ENCODE results near the gene HDAC10.

The HDAC10 gene

DNA sequence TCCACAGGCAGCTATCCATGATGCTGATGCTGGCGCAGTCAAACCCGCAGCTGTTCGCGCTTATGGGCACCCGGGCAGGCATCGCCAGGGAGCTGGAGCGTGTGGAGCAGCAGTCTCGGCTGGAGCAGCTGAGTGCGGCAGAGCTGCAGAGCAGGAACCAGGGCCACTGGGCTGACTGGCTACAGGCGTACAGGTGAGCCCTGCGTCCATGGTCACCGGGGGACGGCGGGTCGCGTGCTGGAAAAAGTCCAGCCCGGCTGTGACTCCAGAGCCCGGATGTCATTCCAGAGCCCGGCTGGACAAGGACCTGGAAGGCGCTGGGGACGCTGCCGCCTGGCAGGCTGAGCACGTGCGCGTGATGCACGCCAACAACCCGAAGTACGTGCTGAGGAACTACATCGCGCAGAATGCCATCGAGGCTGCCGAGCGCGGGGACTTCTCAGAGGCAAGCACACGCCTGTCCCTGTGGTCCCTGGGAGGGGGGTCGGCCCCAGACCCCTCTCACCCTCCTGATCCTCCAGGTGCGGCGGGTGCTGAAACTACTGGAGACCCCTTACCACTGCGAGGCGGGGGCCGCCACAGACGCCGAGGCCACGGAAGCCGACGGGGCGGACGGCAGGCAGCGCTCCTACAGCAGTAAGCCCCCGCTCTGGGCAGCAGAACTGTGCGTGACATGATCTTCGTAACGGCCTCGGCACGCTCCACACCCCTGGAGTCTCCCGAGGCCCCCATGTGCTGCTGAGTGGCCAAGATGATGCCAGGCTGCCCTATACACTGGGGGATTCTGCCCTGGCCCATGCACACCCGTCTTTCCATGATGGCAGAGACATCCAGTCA is 34.2 kb downstream of the HDAC10 start:
- DNase-seq (ENCODE audit: low read depth, low spot score), result no peak
- Histone ChIP-seq H3K36me3 (ENCODE audit: insufficient read depth, low read length) (peaks cover 62% of the 10 kb centered on the region), H3K9me3 (ENCODE audit: low read depth, low read length) (no peaks in the 10 kb centered on the region), H3K27ac (no peak overlapping the region), H3K9ac (ENCODE audit: insufficient read length) (no peak overlapping the region), H3K4me3 (no peak overlapping the region)
- TF ChIP-seq POLR2AphosphoS5 (IDR thresholded peaks at IDR 0.05; ENCODE audit: borderline replicate concordance, low read depth, low read length) (no peak), EZH2 (IDR thresholded peaks at IDR 0.05) (no peak), FOXP2 (optimal IDR thresholded peaks at IDR 0.05; ENCODE audit: control extremely low read depth, extremely low read length, insufficient read depth) (no peak)

GRCh38 chr22:50216055-50216683 is 34.9 kb downstream of the HDAC10 start:
- Histone ChIP-seq H3K27ac (no peak overlapping the region), H3K9me3 (ENCODE audit: low read depth, low read length) (no peaks in the 10 kb centered on the region), H3K9ac (ENCODE audit: insufficient read length) (no peak overlapping the region), H3K4me3 (no peak overlapping the region), H3K36me3 (ENCODE audit: insufficient read depth, low read length) (peaks cover 65% of the 10 kb centered on the region)
- no peak for DNase-seq (ENCODE audit: low read depth, low spot score)
- TF ChIP-seq FOXP2 (optimal IDR thresholded peaks at IDR 0.05; ENCODE audit: control extremely low read depth, extremely low read length, insufficient read depth), result no peak
- no peak; the same call in 1 of the 2 replicates for TF ChIP-seq POLR2AphosphoS5 (IDR thresholded peaks at IDR 0.05; ENCODE audit: borderline replicate concordance, low read depth, low read length)
- no peak for TF ChIP-seq EZH2 (IDR thresholded peaks at IDR 0.05)

DNA sequence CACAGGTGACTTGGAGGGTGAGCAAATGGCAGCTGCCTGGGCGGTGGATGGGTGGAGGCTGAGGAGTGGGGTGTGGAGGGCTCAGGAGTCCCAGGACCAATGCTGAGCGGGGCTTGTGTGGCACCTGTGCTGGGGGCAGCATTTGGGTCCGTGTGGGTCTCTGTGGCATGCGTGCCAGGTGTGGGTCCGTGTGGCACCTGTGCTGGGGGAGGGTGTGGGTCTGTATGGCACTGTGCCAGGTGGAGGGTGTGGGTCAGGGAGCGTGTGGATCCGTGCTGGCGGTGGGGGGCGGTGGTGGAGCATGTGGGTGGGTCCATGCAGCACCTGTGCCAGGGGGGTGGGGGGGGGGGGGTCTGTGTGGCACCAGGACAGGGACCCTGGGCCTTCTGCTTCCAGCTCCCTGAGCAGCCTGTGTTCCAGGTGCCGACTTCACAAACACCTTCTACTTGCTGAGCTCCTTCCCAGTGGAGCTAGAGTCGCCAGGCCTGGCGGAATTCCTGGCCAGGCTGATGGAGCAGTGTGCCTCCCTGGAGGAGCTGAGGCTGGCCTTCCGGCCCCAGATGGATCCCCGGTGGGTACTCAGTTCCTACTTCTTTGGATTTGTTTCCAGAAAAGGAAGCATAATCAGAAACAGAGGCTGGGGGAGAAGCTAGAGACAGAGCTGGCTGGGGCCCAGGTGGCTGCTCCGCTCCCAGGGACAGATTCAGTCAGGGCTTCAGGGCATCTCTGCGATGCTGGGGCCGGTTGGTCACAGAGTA is 35.6 kb downstream of the HDAC10 start:
- no peak for DNase-seq (ENCODE audit: low read depth, low spot score)
- H3K36me3 ChIP-seq (ENCODE audit: insufficient read depth, low read length), result peaks cover 67% of the 10 kb centered on the region

DNA sequence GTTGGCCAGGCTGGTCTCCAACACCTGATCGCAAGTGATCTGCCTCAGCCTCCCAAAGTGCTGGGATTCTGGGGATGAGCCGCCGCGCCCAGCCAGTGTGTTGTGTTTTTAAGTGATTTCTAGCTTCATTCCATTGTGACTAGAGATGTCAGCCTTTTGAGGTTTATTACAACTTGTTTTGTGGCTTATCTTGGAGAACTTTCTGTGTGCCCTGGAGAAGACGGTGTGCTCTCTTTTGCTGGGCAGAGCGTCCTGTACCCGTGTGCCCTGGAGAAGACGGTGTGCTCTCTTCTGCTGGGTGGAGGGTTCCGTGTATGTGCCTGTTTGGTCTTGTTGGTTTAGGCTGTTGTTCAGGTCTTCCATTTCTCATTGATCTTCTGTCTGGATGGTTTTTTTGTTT is 37.8 kb downstream of the HDAC10 start:
- H3K9ac ChIP-seq (ENCODE audit: insufficient read length), result no peak overlapping the region

More for the DNA sequence above, 35.6 kb downstream of the HDAC10 start:
- no peak overlapping the region for H3K27ac ChIP-seq
- TF ChIP-seq FOXP2 (optimal IDR thresholded peaks at IDR 0.05; ENCODE audit: control extremely low read depth, extremely low read length, insufficient read depth) (no peak), POLR2AphosphoS5 (IDR thresholded peaks at IDR 0.05; ENCODE audit: borderline replicate concordance, low read depth, low read length) (no peak), EZH2 (IDR thresholded peaks at IDR 0.05) (no peak)
- no peak overlapping the region for H3K9ac ChIP-seq (ENCODE audit: insufficient read length)
- no peak overlapping the region for H3K4me3 ChIP-seq
- no peaks in the 10 kb centered on the region for H3K9me3 ChIP-seq (ENCODE audit: low read depth, low read length)

GRCh38 chr22:50211147-50211546 is 39.9 kb downstream of the HDAC10 start:
- Histone ChIP-seq H3K27ac (no peak overlapping the region), H3K9ac (ENCODE audit: insufficient read length) (no peak overlapping the region), H3K4me3 (no peak overlapping the region), H3K36me3 (ENCODE audit: insufficient read depth, low read length) (peaks cover 56% of the 10 kb centered on the region), H3K9me3 (ENCODE audit: low read depth, low read length) (no peaks in the 10 kb centered on the region)
- no peak for DNase-seq (ENCODE audit: low read depth, low spot score)
- TF ChIP-seq FOXP2 (optimal IDR thresholded peaks at IDR 0.05; ENCODE audit: control extremely low read depth, extremely low read length, insufficient read depth) (no peak), POLR2AphosphoS5 (IDR thresholded peaks at IDR 0.05; ENCODE audit: borderline replicate concordance, low read depth, low read length) (no peak)

More for the DNA sequence above, 37.8 kb downstream of the HDAC10 start:
- H3K4me3 ChIP-seq, result no peak overlapping the region
- H3K9me3 ChIP-seq (ENCODE audit: low read depth, low read length), result no peaks in the 10 kb centered on the region
- peaks cover 61% of the 10 kb centered on the region for H3K36me3 ChIP-seq (ENCODE audit: insufficient read depth, low read length)
- no peak overlapping the region for H3K27ac ChIP-seq
- DNase-seq (ENCODE audit: low read depth, low spot score), result no peak
- TF ChIP-seq POLR2AphosphoS5 (IDR thresholded peaks at IDR 0.05; ENCODE audit: borderline replicate concordance, low read depth, low read length) (no peak), FOXP2 (optimal IDR thresholded peaks at IDR 0.05; ENCODE audit: control extremely low read depth, extremely low read length, insufficient read depth) (no peak), EZH2 (IDR thresholded peaks at IDR 0.05) (no peak)

DNA sequence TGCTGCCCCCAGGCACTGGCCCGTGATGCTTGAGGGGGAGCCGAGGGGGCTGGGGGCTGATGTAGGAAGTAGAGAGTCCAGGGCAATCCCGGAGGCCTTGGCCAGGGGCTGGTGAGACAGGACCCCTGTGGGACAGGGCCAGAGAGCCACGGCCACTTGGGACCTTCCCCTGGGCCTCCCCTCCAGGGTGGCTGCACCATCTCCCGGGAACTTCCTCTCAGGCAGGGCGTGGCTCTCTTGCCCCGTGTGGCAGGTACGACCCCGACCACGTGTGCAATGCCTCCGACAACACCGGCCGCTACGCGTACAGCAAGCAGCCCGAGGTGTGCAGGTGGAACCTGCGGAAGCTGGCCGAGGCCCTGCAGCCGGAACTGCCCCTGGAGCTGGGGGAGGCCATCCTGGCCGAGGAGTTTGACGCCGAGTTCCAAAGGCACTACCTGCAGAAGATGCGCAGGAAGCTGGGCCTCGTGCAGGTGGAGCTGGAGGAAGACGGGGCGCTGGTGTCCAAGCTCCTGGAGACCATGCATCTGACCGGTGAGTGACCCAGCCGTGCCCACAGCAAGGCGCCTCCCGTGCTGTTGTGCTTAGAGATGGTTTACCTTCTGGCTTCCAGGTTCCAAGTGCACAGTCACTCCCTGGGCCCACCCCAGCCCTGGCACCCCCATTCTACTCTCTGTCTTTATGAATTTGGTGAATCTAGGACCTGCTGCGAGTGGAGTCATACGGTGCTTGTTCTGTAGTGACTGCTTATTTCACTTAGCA is 40.5 kb downstream of the HDAC10 start:
- no peak for DNase-seq (ENCODE audit: low read depth, low spot score)

GRCh38 chr22:50209893-50210292 is 41.2 kb downstream of the HDAC10 start:
- Histone ChIP-seq H3K36me3 (ENCODE audit: insufficient read depth, low read length) (peaks cover 54% of the 10 kb centered on the region), H3K9ac (ENCODE audit: insufficient read length) (no peak overlapping the region), H3K9me3 (ENCODE audit: low read depth, low read length) (no peaks in the 10 kb centered on the region), H3K27ac (no peak overlapping the region), H3K4me3 (no peak overlapping the region)
- DNase-seq (ENCODE audit: low read depth, low spot score), result no peak
- TF ChIP-seq POLR2AphosphoS5 (IDR thresholded peaks at IDR 0.05; ENCODE audit: borderline replicate concordance, low read depth, low read length) (no peak), FOXP2 (optimal IDR thresholded peaks at IDR 0.05; ENCODE audit: control extremely low read depth, extremely low read length, insufficient read depth) (no peak)

More for the DNA sequence above, 40.5 kb downstream of the HDAC10 start:
- H3K4me3 ChIP-seq, result no peak overlapping the region
- no peak overlapping the region for H3K9ac ChIP-seq (ENCODE audit: insufficient read length)
- TF ChIP-seq EZH2 (IDR thresholded peaks at IDR 0.05), result no peak
- TF ChIP-seq POLR2AphosphoS5 (IDR thresholded peaks at IDR 0.05; ENCODE audit: borderline replicate concordance, low read depth, low read length), result no peak
- no peak for TF ChIP-seq FOXP2 (optimal IDR thresholded peaks at IDR 0.05; ENCODE audit: control extremely low read depth, extremely low read length, insufficient read depth)
- H3K27ac ChIP-seq, result no peak overlapping the region
- no peaks in the 10 kb centered on the region for H3K9me3 ChIP-seq (ENCODE audit: low read depth, low read length)
- H3K36me3 ChIP-seq (ENCODE audit: insufficient read depth, low read length), result peaks cover 54% of the 10 kb centered on the region
